Activated CD8-positive, alpha-beta T cell treated with anti-CD3 and anti-CD28 coated beads, Interleukin-2, amount 10 ng/mL, durations not matched to agents 7 days and 5 days (primary cell): Measurements from ENCODE around the gene TOB2. TPM values are rescaled to one million over a fixed set of nuclear protein-coding genes. Genes with fewer than 3 reads are reported as not detected.
A peak's percentile ranks its signal among the peaks of the same experiment; 100 is the strongest.

Source experiments
- ATAC-seq: fragments of 150-1000 bp; cut with Tn5 transposase; one replicate; pipeline ENCODE4 v1.10.0; 2021; ENCODE audit warnings: moderate library complexity
- CTCF ChIA-PET: fragments of 350-600 bp; sonication (Branson Sonifier 250); formaldehyde crosslinking; loops from one replicate; lab custom pipeline; 2021; ENCODE audit warnings: antibody characterized with exemption; lab: Charles Lee
- POLR2A ChIA-PET: fragments of 350-600 bp; sonication (Branson Sonifier 250); formaldehyde crosslinking; loops from one replicate; lab custom pipeline; 2021; ENCODE audit warnings: antibody characterized with exemption; lab: Charles Lee
- DNase-seq: peaks from one replicate; pipeline ENCODE4 v3.0.0-alpha.2; 2020
- H3K27ac Mint-ChIP-seq: one replicate; pipeline ENCODE4 v1.8.0; 2021; ENCODE audit warnings: mild to moderate bottlenecking, mixed read lengths
- H3K27me3 Mint-ChIP-seq: one replicate; pipeline ENCODE4 v1.8.0; 2021; ENCODE audit warnings: low read depth, mixed read lengths
- H3K36me3 Mint-ChIP-seq: one replicate; pipeline ENCODE4 v1.8.0; 2021; ENCODE audit warnings: low read depth, mixed read lengths
- H3K4me1 Mint-ChIP-seq: one replicate; pipeline ENCODE4 v1.8.0; 2021; ENCODE audit warnings: low read depth, mixed read lengths
- H3K4me3 Mint-ChIP-seq: one replicate; pipeline ENCODE4 v1.8.0; 2021; ENCODE audit warnings: mild to moderate bottlenecking, mixed read lengths
- H3K9me3 Mint-ChIP-seq: one replicate; pipeline ENCODE4 v1.8.0; 2022; ENCODE audit warnings: mixed read lengths; ENCODE audit not compliant: insufficient read depth
- total RNA-seq, 2 experiments: library from RNA; stranded (reverse); gene quantifications; one replicate each; pipeline ENCODE4 v1.2.3, GENCODE V29; 2021

TOB2 gene
- total RNA-seq, 2 experiments from 2014 or later, result 33.2 to 33.6 TPM

DNA sequence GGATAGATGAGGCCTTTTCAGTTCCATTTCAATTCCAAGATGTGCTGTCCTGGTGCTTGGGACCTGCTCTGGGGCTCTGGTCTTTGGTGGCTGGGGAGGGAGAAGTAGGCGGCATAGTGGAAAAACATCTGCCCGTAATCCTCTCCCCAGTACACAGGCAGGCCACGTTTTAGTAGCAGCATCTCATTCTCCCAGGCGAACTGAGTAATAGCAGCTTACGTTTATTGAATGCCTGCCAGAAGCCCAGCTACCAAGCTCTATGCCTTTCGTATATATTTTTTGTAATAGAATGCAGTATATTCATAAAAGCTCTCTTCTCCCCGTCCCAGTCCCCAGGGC is 33.8 kb upstream of the TOB2 start:
- ChIA-PET POLR2A (interaction anchor here (1.1 to 4.3 kb wide), 2 partner anchors 12 to 34 kb away, joined by 3 to 25 read pairs; partner anchors contain the start of genes ACO2, PHF5A and TOB2), CTCF (interaction anchor here (1.1 kb wide), 1 partner anchor 11 kb away, joined by 3 read pairs; the partner anchor contains the start of genes ACO2 and PHF5A)

DNA sequence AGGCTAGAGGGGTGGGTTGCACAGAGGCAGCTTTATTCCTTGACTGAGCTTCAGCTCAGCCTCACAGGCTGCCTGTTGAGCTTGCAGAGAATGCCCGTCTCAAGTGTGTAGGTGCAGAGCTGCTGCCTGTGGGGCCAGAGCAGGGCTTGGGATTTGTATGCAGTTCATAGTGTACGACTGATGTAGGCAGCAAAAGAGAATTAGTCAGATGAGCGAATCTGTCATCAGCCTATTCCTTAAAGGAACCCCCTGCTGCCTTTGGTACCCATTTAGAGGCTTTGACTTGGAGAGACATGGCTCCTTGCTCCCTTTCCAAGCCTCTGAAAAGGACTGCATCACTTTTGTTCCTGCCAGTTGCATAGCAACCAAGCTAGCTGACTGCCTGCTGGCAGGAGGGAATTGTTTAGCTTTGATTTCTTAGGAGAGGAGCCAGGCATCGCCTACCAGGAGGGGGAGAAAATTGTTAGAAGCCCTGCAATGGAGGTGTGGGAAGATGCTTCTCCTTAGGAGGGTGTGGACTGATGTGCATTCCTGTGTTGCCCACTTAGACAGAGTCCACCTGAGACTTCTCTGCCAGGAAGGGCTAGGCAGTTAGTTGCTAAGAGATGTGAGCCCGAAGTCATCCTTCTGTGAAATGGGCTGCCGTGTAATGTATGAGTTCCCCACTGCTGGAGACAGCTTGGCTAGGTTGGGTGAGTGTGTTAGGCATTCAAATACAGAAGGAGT is 33.2 kb upstream of the TOB2 start:
- no peak for ATAC-seq
- POLR2A ChIA-PET, result interaction anchor here (1.1 to 4.3 kb wide), 2 partner anchors 11 to 33 kb away, joined by 3 to 25 read pairs; partner anchors contain the start of genes ACO2, PHF5A and TOB2
- no peak overlapping the region for H3K4me3 Mint-ChIP-seq
- DNase-seq, result no peak
- H3K9me3 Mint-ChIP-seq, result no peaks in the 10 kb centered on the region
- peaks cover 12% of the 10 kb centered on the region for H3K4me1 Mint-ChIP-seq
- CTCF ChIA-PET, result interaction anchor here (1.1 to 1.3 kb wide), 2 partner anchors 11 to 76 kb away, joined by 3 read pairs; partner anchors contain the start of genes ACO2 and PHF5A
- no peaks in the 10 kb centered on the region for H3K27me3 Mint-ChIP-seq
- no peaks in the 10 kb centered on the region for H3K36me3 Mint-ChIP-seq
- H3K27ac Mint-ChIP-seq, result no peak overlapping the region

More for the DNA sequence above, 33.8 kb upstream of the TOB2 start:
- Mint-ChIP-seq H3K9me3 (no peaks in the 10 kb centered on the region), H3K27me3 (no peaks in the 10 kb centered on the region), H3K4me1 (peaks cover 12% of the 10 kb centered on the region), H3K36me3 (no peaks in the 10 kb centered on the region), H3K27ac (no peak overlapping the region), H3K4me3 (no peak overlapping the region)
- ATAC-seq (no peak), DNase-seq (no peak)

DNA sequence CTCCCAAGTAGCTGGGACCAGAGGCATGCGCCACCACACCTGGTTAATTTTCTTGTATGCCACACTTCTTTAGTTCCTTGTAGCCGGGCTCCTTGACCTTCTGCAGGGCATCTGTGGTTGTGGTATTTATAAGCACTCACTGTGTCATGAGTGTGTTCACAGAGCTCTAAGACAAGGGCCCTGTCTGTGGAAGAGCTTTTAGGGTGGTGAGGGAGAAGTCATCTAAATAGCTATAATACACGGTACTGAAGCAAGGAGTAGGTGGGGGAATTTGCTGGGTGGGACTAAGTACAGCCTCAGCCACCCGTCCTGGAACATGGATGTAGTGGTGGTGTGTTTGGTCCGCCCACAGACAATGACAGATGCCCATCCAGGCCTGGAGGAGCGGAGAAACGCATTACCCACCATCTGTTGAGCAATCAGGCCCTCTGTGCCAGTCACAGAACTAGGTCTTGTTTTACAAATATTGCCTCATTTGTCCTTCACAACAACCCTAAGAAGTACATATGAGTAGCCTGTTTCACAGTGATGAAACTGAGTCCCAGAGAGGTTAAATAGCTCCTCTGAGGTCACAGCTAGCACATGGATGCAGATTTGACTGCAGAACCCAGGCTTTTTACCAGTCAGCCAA is 32.4 kb upstream of the TOB2 start:
- DNase-seq, result no peak
- POLR2A ChIA-PET, result interaction anchor here (0.9 to 4.3 kb wide), 2 partner anchors 9 to 10 kb away, joined by 4 to 25 read pairs; partner anchors contain the start of genes ACO2 and PHF5A
- peaks cover 12% of the 10 kb centered on the region for H3K4me1 Mint-ChIP-seq
- H3K27me3 Mint-ChIP-seq, result no peaks in the 10 kb centered on the region
- H3K36me3 Mint-ChIP-seq, result no peaks in the 10 kb centered on the region
- no peak overlapping the region for H3K4me3 Mint-ChIP-seq
- H3K9me3 Mint-ChIP-seq, result no peaks in the 10 kb centered on the region
- CTCF ChIA-PET, result interaction anchor here (1.3 kb wide), 1 partner anchor 75 kb away, joined by 3 read pairs; no protein-coding TSS in a partner anchor
- no peak for ATAC-seq
- H3K27ac Mint-ChIP-seq, result no peak overlapping the region

DNA sequence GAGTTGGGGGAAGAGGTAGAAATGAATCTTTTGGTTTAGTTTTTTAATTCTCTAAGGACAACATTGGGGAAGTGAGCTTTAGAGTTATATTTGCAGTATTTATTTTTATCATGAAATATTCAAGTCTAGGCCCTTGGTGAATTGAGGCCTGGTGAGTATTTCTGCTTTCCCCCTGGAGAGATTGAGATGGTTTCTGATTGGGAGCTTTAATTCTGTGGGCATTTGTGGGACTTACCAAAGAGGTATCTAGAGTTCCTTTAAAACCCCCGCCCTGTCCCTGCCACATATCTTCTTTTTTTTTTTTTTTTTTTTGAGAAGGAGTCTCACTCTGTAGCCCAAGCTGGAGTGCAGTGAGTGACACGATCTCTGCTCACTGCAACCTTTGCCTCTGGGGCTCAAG is 31.9 kb upstream of the TOB2 start:
- no peak overlapping the region for H3K27ac Mint-ChIP-seq
- H3K36me3 Mint-ChIP-seq, result no peaks in the 10 kb centered on the region

DNA sequence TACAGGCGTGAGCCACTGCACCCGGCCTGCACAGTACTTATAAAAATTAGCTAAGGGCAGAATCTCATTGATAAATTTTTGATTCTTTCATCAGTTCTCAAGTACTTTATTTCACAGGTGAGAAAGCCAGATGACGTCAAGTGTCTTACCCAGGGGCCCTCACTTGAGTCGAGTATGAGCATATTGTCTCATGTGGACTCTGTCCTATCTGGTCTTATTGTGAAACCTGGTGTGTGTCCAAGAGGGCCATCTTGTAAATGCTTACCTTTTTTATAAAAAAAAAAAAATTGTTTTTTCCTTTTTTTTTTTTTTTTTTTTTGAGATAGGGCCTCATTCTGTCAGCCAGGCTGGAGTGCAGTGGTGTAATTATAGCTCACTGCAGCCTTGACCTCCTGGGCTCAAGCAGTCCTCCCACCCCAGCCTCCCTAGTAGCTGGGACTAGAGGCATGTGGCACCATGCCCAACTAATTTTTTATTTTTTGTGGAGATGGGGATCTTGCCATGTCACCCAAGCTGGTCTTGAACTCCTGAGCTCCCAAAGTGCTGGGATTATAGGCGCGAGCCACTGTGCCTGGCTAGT is 28.4 kb upstream of the TOB2 start:
- peaks cover 25% of the 10 kb centered on the region for H3K4me1 Mint-ChIP-seq
- ChIA-PET POLR2A (interaction anchor here (1.2 kb wide), 1 partner anchor 29 kb away, joined by 3 read pairs; the partner anchor contains the start of gene TOB2), CTCF (no interaction called here)
- no peak overlapping the region for H3K4me3 Mint-ChIP-seq
- DNase-seq (no peak), ATAC-seq (no peak)
- H3K9me3 Mint-ChIP-seq, result no peaks in the 10 kb centered on the region
- peaks cover 6% of the 10 kb centered on the region for H3K36me3 Mint-ChIP-seq
- H3K27ac Mint-ChIP-seq, result no peak overlapping the region
- no peaks in the 10 kb centered on the region for H3K27me3 Mint-ChIP-seq

More for the DNA sequence above, 31.9 kb upstream of the TOB2 start:
- Mint-ChIP-seq H3K27me3 (no peaks in the 10 kb centered on the region), H3K9me3 (no peaks in the 10 kb centered on the region), H3K4me1 (peaks cover 16% of the 10 kb centered on the region), H3K4me3 (no peak overlapping the region)
- no peak for ATAC-seq
- no peak for DNase-seq
- CTCF ChIA-PET, result interaction anchor here (1.3 to 1.5 kb wide), 2 partner anchors 48 to 75 kb away, joined by 3 to 4 read pairs; no protein-coding TSS in a partner anchor
- POLR2A ChIA-PET, result interaction anchor here (0.9 to 4.3 kb wide), 2 partner anchors 8 to 10 kb away, joined by 4 to 25 read pairs; partner anchors contain the start of genes ACO2 and PHF5A

DNA sequence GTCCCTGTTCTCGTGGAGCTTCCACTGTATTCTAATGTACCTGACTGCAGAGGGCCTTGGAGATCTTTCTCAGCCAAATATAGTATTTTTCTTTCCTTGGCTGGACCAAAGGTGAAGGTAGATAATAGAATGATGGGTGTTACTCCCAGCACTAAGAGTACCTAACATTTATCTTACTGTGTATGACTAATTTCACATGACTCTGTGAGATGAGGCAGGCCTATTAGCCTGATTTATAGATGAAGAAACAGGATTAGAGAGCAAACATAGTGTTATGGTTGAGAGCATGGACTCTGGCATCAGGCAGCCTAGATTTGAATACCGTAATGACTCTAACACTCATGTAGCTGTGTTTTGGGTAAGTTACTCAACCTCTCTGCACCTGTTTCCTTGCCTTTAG is 25.0 kb upstream of the TOB2 start:
- peaks cover 22% of the 10 kb centered on the region for H3K36me3 Mint-ChIP-seq
- no peak overlapping the region for H3K4me3 Mint-ChIP-seq
- H3K27me3 Mint-ChIP-seq, result no peaks in the 10 kb centered on the region
- ChIA-PET POLR2A (interaction anchor here (0.6 to 1.4 kb wide), 2 partner anchors 25 to 213 kb away, joined by 3 to 4 read pairs; partner anchors contain the start of gene TOB2), CTCF (interaction anchor here (1.4 kb wide), 1 partner anchor 68 kb away, joined by 4 read pairs; no protein-coding TSS in a partner anchor)
- ATAC-seq, result no peak
- H3K4me1 Mint-ChIP-seq, result peaks cover 38% of the 10 kb centered on the region
- DNase-seq, result no peak
- H3K27ac Mint-ChIP-seq, result no peak overlapping the region
- H3K9me3 Mint-ChIP-seq, result no peaks in the 10 kb centered on the region

DNA sequence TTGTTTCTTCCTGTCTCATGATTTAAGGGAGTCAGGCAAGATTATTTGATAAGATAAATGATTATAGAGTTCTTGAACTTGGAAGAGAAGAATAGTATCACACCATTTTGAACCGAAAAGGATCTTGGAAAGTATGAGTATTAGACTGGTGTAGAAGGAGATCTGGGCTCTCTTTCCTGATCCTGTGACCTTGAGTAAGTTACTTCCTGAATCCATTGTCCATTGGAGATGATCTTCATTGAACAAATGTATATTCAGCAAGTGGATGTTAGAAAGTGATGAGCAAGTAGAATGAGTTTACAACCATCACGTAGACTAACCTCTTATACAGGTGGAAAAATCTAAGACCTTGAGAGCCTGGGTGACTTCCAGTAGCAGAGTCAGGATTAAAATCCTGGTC is 24.3 kb upstream of the TOB2 start:
- Mint-ChIP-seq H3K4me3 (peak overlapping the region; percentile 51), H3K27ac (peak overlapping the region; percentile 65), H3K4me1 (peaks cover 42% of the 10 kb centered on the region), H3K27me3 (no peaks in the 10 kb centered on the region), H3K36me3 (peaks cover 27% of the 10 kb centered on the region), H3K9me3 (no peaks in the 10 kb centered on the region)
- ChIA-PET CTCF (interaction anchor here (1.4 kb wide), 1 partner anchor 67 kb away, joined by 4 read pairs; no protein-coding TSS in a partner anchor), POLR2A (interaction anchor here (1.4 kb wide), 1 partner anchor 24 kb away, joined by 4 read pairs; the partner anchor contains the start of gene TOB2)
- DNase-seq (no peak), ATAC-seq (no peak)

DNA sequence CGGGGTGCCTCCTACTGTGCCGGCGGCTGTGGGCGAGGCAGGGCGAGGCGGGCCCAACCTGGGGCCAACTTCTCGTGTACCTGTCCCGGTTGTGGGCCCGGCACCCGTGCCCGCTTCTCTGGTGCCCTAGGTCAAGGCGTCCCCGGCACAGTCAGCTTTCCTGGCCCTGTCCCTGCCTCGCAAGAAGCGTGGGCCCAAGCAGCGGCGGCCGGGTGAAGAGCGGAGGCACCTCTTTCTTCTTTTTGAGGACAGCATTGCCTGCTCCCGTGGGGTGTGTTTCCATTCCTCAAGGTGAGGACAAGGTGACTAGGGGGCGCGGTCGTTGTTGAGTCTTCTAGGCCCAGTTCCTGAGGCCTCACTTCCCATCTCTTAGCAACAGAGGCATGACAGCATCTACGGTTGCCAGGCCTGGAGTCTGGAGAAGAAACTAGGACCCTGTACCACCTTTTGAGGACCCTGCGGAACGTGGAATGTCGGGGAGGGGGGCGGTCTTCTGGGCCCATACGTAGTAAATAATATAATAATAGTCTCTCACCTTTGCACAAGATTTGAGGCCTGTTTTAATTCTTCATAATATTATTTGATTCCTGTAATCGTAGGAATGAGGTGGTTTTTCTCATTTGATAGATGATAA is 22.7 kb upstream of the TOB2 start:
- ATAC-seq, result peak; percentile 7
- Mint-ChIP-seq H3K36me3 (peaks cover 39% of the 10 kb centered on the region), H3K4me1 (peaks cover 51% of the 10 kb centered on the region), H3K9me3 (no peaks in the 10 kb centered on the region), H3K4me3 (peak overlapping the region; percentile 89), H3K27me3 (no peaks in the 10 kb centered on the region), H3K27ac (peak overlapping the region; percentile 98)
- CTCF ChIA-PET, result interaction anchor here (0.8 to 2.5 kb wide), 14 partner anchors 11 to 228 kb away, joined by 3 to 19 read pairs (median 4); partner anchors contain the start of gene TOB2
- peak; percentile 58 for DNase-seq
- POLR2A ChIA-PET, result interaction anchor here (0.6 to 13.8 kb wide), 18 partner anchors 9 to 183 kb away, joined by 3 to 218 read pairs (median 8); partner anchors contain the start of genes DESI1, PMM1, POLR3H and RANGAP1

DNA sequence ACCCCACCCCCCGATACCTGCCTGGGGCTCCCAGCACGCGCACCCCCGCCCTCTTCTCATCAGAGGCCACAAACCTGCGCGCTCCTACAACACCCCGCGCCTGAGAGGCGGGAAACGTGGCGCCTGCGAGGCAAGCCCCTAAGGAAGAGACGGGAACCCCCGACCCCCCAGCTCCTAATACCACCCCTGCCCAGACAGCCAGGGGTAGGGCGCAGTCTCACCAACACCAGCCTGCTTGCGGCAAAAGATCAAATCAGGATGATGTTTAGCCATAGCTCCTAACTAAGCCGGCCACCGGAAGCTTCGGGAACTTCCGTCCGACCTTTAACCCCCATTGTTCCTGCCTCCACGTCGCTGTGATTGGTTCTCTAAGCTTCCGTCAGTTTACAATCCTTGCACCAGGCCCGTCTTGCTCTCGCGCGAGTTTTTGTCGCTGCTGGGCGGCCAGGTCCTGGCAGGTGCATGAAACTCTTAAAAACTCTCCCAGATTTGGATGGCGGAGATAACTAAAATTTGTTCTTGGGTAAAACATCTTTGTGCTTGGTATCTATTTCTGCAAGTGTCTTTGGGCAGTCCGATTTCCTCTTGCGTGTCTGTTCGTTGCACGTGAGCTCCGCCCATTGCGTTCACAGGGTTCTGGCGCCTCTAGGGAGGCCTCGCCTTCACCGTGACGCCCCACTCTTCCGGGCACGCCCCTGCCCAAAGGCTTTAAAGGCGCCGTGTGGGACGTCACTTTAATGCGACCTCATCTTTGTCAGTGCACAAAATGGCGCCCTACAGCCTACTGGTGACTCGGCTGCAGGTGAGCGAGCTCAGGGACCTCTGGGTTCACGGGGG is 22.0 kb upstream of the TOB2 start, which contains the start of the genes ACO2 and PHF5A:
Gene ACO2, plus strand, starts transcription at position 737 of the 837 bp plus-strand sequence. Its CDS starts 30 bp downstream, at position 767.
Gene PHF5A, minus strand, starts transcription at position 312 of the 837 bp plus-strand sequence. Its CDS starts 39 bp downstream, at position 273.
- Mint-ChIP-seq H3K9me3 (no peaks in the 10 kb centered on the region), H3K27ac (peak within 1 kb of the TSS; percentile 98), H3K36me3 (peaks cover 45% of the 10 kb centered on the region), H3K4me1 (peaks cover 53% of the 10 kb centered on the region), H3K4me3 (peak within 1 kb of the TSS; percentile 89), H3K27me3 (no peaks in the 10 kb centered on the region)
- peak; percentile 99 for DNase-seq
- ChIA-PET CTCF (interaction anchor here (0.8 to 2.5 kb wide), 15 partner anchors 11 to 229 kb away, joined by 3 to 19 read pairs (median 4); partner anchors contain the start of gene TOB2), POLR2A (interaction anchor here (0.6 to 13.8 kb wide), 21 partner anchors 10 to 182 kb away, joined by 3 to 218 read pairs (median 5); partner anchors contain the start of genes DESI1, PMM1, POLR3H and RANGAP1)
- peak; percentile 92 for ATAC-seq

DNA sequence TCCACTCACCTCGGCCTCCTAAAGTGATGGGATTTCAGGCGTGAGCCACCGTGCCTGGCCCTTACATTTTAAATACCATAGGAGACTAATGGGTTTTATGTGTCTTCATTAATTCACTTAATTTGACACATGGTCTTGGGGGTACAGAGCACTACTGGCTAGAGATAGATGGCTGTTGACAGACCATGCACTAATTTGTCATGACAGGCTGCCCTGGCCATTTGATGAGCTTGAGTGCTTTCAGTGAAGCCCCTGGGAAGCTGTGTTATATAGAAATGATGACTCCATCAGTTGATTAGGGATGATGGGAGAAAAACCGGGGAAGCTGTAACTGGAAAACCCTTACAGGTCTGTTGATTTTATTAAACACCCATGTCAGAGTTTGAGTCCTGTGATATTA is 15.3 kb upstream of the TOB2 start:
- Mint-ChIP-seq H3K9me3 (no peaks in the 10 kb centered on the region), H3K36me3 (peaks cover 59% of the 10 kb centered on the region), H3K27ac (no peak overlapping the region), H3K27me3 (no peaks in the 10 kb centered on the region), H3K4me1 (peaks cover 35% of the 10 kb centered on the region), H3K4me3 (no peak overlapping the region)
- POLR2A ChIA-PET, result interaction anchor here (13.8 kb wide), 1 partner anchor 15 kb away, joined by 218 read pairs; the partner anchor contains the start of gene TOB2
- DNase-seq (no peak), ATAC-seq (no peak)
- CTCF ChIA-PET, result interaction anchor here (1.0 to 1.6 kb wide), 3 partner anchors 13 to 58 kb away, joined by 3 to 5 read pairs (median 3); no protein-coding TSS in a partner anchor
